ENCODE data around the gene GRIA2.

GRIA2 gene

DNA sequence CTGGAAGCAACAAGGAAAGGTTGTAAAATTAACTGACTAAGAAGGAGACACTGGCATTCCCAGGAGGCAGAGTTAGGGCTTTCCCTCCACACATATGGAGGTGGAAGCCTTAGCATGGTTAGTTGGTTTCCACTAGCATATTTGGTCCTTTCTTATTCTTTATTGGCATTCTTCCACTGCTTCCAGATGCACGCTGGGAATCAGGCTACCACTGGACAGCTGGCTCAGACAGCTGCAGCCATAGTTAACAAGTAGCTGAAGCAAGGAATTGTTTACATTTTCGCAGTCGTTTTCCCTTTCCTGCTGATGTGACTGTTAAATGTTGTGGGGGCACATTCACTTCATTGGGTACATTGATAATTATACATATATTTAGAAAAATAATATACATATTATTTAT is 169.2 kb downstream of the GRIA2 start:
- DNase-seq = no peak

DNA sequence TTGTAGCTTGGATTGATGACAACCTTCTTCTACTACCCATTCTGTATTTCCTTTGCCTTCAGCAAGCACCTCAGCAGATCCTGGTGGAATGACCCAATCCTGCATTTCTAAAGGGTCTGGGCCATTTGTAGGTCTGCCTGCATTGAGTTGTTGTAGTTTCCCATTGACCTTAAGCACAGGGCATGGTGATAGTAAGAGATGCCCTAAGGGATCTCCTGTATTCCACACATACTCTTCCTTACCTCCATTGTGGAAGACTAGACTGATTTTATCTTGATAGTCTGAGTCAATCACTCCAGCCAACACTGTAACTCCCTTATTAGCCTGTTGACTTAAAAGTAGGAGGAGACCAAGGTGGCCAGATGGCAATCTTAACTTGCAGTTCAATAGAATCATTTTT is 184.5 kb downstream of the GRIA2 start:
- DNase-seq = no peak
